ENCODE measurements around the gene MPEG1. TPM values are rescaled to one million over a fixed set of nuclear protein-coding genes. Genes with fewer than 3 reads are reported as not detected.

The MPEG1 gene
- polyA plus RNA-seq = not detected in 2 replicates

GRCh38 chr11:59212744-59213631 is at the start of gene MPEG1:
MPEG1 (minus strand) TSS chr11:59212927; CDS start chr11:59212865, 62 bp downstream.

GRCh38 chr11:59171508-59172322 is 41.0 kb downstream of the MPEG1 start, which contains the start of gene DTX4:
DTX4 (plus strand) TSS chr11:59172132; CDS start chr11:59172596, 464 bp downstream.

Other genes starting within 250 kb of the MPEG1 start
- gene GLYATL1B, start 126.6 kb downstream of the MPEG1 start, polyA plus RNA-seq = not detected in 2 replicates
- gene FAM111B, start 105.7 kb downstream of the MPEG1 start, polyA plus RNA-seq = not detected in 2 replicates
- gene FAM111A, start 70.1 kb downstream of the MPEG1 start, polyA plus RNA-seq = 1.9 and 14.2 TPM in 2 replicates
- 1.8 and 3.2 TPM in 2 replicates for gene DTX4, start 40.8 kb downstream of the MPEG1 start, polyA plus RNA-seq
- not detected in 2 replicates for gene OR5AN1, start 146.0 kb upstream of the MPEG1 start, polyA plus RNA-seq
- gene OR5A2, start 213.5 kb upstream of the MPEG1 start, polyA plus RNA-seq = not detected in 2 replicates
- not detected in 2 replicates for gene OR5A1, start 223.5 kb upstream of the MPEG1 start, polyA plus RNA-seq
- not detected in 2 replicates for gene OR4D6, start 244.0 kb upstream of the MPEG1 start, polyA plus RNA-seq